Smooth muscle cell (in vitro differentiated cells): ENCODE data around the gene ITGB2. TPM values are rescaled to one million over a fixed set of nuclear protein-coding genes. Genes with fewer than 3 reads are reported as not detected.

Source experiments
- DNase-seq: peaks from one replicate; lab custom pipeline; 2025; ENCODE audit not compliant: unreplicated experiment; lab: John Stamatoyannopoulos, UW
- H2AFZ ChIP-seq: fragments of 200-600 bp; sonication (generic); 2 replicates; pipeline ENCODE4 v1.6.0; 2016; ENCODE audit warnings: antibody characterized with exemption, low read depth, mild to moderate bottlenecking
- H3F3A ChIP-seq: fragments of 200-600 bp; sonication (generic); 2 replicates; pipeline ENCODE4 v1.6.0; 2017; ENCODE audit warnings: antibody characterized with exemption, low read depth
- H3K27ac ChIP-seq: fragments of 200-600 bp; sonication (generic); 2 replicates; pipeline ENCODE4 v1.5.1; 2016; ENCODE audit warnings: low read depth, mild to moderate bottlenecking
- H3K27me3 ChIP-seq: fragments of 200-600 bp; sonication (generic); 2 replicates; pipeline ENCODE4 v1.6.1; 2016; ENCODE audit warnings: low read depth, mild to moderate bottlenecking
- H3K36me3 ChIP-seq: fragments of 200-600 bp; sonication (generic); 2 replicates; pipeline ENCODE4 v1.5.1; 2016; ENCODE audit warnings: low read depth
- H3K4me1 ChIP-seq: fragments of 200-600 bp; sonication (generic); 2 replicates; pipeline ENCODE4 v1.5.1; 2016; ENCODE audit warnings: low read depth
- H3K4me2 ChIP-seq: fragments of 200-600 bp; sonication (generic); 2 replicates; pipeline ENCODE4 v1.6.0; 2016; ENCODE audit warnings: mild to moderate bottlenecking
- H3K4me3 ChIP-seq: fragments of 200-600 bp; sonication (generic); 2 replicates; pipeline ENCODE4 v1.5.1; 2016; ENCODE audit warnings: mild to moderate bottlenecking
- H3K79me2 ChIP-seq: fragments of 200-600 bp; sonication (generic); 2 replicates; pipeline ENCODE4 v1.6.0; 2016; ENCODE audit warnings: low read depth, mild to moderate bottlenecking
- H3K9ac ChIP-seq: fragments of 200-600 bp; sonication (generic); 2 replicates; pipeline ENCODE4 v1.6.0; 2016; ENCODE audit warnings: low read depth
- H3K9me3 ChIP-seq: fragments of 200-600 bp; sonication (generic); replicated peaks from 2 replicates; pipeline ENCODE4 v1.5.1; 2016; ENCODE audit warnings: low read depth
- H4K20me1 ChIP-seq: fragments of 200-600 bp; sonication (generic); 2 replicates; pipeline ENCODE4 v1.6.0; 2016; ENCODE audit warnings: low read depth
- WGBS: methylation state at CpG from one replicate; pipeline ENCODE4 v1.1.7; 2016; ENCODE audit warnings: low lambda C conversion rate; 5-methylcytosine and 5-hydroxymethylcytosine counted together
- polyA plus RNA-seq: library from polyadenylated mRNA; unstranded; fragments of >200 nt; fragmentation: Nextera tagmentation; extraction: Ambion mirVana; gene quantifications from 2 replicates; pipeline ENCODE4 v1.2.1, GENCODE V29; 2016
- total RNA-seq: library from RNA; depleted of rRNA; stranded (reverse); fragments of >200 nt; gene quantifications from 2 replicates; pipeline ENCODE4 v1.2.3, GENCODE V29; 2014
- TF ChIP-seq, protein P1 (sequence below): fragments of 200-600 bp; sonication (generic); IDR thresholded peaks from 2 replicates; pipeline ENCODE4 v1.5.1; 2017; ENCODE audit warnings: borderline replicate concordance, mild to moderate bottlenecking, antibody characterized with exemption; ENCODE audit not compliant: insufficient read depth, poor library complexity, severe bottlenecking

Gene ITGB2
- total and polyA plus RNA-seq, 2 experiments from 2014 or later: 0.18 to 0.86 TPM

DNA sequence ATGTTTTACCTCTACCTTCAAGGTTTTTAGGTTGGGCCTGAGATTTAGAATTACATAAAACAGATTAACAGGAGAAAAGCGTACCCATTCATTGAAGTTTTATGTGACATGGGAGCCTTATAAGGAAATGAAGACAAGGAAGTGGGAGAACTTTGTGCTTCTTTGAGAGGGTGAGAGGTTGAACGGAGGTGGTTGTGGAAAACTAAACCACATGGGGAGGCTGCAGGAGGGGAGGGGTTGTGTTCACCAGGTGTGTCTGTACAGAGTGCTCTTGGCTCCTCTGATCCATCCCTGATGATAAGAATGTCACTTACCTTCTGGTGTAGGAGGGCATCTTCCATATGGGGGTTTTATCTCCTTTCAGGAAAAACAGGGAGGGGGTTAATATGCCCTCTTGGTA, 21.9 kb upstream of the ITGB2 start:
- no peak overlapping the region for H3K27ac ChIP-seq

DNA sequence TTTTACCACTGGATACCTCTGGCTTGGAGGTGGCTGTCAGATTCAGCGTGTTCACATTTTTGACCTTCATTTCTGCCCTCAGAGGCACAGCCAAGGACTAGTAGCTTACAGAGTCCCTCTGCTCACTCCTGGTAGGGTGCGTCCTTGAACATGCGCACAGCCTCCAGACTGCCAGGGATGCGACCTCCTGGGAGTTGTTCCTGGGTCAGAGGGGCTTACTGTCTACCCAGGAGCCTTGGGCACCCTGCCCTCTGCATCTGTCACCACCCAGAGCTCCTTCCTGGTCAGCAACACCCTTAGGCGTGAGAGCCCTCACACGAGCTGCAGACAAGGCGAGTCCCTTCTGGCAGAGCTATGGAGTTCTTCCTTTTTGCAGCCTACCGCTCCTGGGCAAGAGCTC, 20.9 kb upstream of the ITGB2 start:
- Histone ChIP-seq H3K4me3 (no peak overlapping the region), H3K36me3 (no peaks in the 10 kb centered on the region), H4K20me1 (peaks cover 53% of the 10 kb centered on the region), H3F3A (no peaks in the 10 kb centered on the region), H3K9ac (no peak overlapping the region), H3K79me2 (peaks cover 43% of the 10 kb centered on the region), H3K4me2 (no peak overlapping the region), H3K27ac (no peak overlapping the region), H3K27me3 (no peaks in the 10 kb centered on the region), H2AFZ (no peak overlapping the region), H3K9me3 (no peaks in the 10 kb centered on the region), H3K4me1 (peaks cover 12% of the 10 kb centered on the region)
- WGBS: 92% methylated on average over 8 of the region's 8 CpGs
- no peak for DNase-seq
- TF ChIP-seq, protein P1, sequence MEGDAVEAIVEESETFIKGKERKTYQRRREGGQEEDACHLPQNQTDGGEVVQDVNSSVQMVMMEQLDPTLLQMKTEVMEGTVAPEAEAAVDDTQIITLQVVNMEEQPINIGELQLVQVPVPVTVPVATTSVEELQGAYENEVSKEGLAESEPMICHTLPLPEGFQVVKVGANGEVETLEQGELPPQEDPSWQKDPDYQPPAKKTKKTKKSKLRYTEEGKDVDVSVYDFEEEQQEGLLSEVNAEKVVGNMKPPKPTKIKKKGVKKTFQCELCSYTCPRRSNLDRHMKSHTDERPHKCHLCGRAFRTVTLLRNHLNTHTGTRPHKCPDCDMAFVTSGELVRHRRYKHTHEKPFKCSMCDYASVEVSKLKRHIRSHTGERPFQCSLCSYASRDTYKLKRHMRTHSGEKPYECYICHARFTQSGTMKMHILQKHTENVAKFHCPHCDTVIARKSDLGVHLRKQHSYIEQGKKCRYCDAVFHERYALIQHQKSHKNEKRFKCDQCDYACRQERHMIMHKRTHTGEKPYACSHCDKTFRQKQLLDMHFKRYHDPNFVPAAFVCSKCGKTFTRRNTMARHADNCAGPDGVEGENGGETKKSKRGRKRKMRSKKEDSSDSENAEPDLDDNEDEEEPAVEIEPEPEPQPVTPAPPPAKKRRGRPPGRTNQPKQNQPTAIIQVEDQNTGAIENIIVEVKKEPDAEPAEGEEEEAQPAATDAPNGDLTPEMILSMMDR: no peak

More for the DNA sequence above, 21.9 kb upstream of the ITGB2 start:
- H4K20me1 ChIP-seq: peaks cover 63% of the 10 kb centered on the region
- no peak overlapping the region for H3K9ac ChIP-seq
- no peak overlapping the region for H2AFZ ChIP-seq
- H3K4me3 ChIP-seq: no peak overlapping the region
- peaks cover 12% of the 10 kb centered on the region for H3K4me1 ChIP-seq
- peaks cover 45% of the 10 kb centered on the region for H3K79me2 ChIP-seq
- TF ChIP-seq, protein P1: no peak
- no peaks in the 10 kb centered on the region for H3F3A ChIP-seq
- 95% methylated on average over 2 of the region's 2 CpGs for WGBS
- no peak overlapping the region for H3K4me2 ChIP-seq
- no peak for DNase-seq
- no peaks in the 10 kb centered on the region for H3K9me3 ChIP-seq
- no peaks in the 10 kb centered on the region for H3K27me3 ChIP-seq
- no peaks in the 10 kb centered on the region for H3K36me3 ChIP-seq

DNA sequence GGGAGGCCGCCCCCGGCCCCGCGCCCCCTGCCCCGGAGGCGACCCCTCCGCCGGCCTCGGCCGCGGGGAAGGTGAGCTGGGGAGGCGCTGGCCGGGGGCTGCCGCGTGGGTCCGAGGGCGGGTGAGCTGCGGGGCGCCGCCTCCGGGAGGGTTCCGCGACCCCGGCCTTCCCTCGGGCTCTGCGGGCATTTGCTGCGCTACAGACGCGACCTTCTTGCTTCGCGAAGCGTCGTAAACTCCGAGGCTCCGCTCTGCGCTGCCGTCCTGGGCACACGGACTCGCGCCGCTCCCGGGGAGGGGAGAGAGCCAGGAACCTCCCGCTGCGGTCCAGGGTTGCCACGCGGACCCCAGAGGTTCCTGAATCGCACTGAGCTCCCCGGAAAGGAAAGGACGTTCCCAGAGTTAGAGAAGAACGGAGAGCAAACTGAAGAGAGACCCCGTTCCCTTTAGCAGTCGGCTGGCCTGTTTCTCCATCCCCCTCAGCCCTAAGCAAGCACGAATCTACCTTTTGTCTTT, 19.5 kb upstream of the ITGB2 start:
- peak overlapping the region; percentile 89 for H2AFZ ChIP-seq
- H4K20me1 ChIP-seq: peaks cover 39% of the 10 kb centered on the region
- H3K9me3 ChIP-seq: no peaks in the 10 kb centered on the region
- peaks cover 31% of the 10 kb centered on the region for H3K79me2 ChIP-seq
- H3K27ac ChIP-seq: no peak overlapping the region
- H3K4me2 ChIP-seq: peak overlapping the region; percentile 92
- under 1% methylated on average over 29 of the region's 53 CpGs for WGBS
- H3K4me3 ChIP-seq: peak overlapping the region; percentile 73
- H3K9ac ChIP-seq: peak overlapping the region; percentile 54
- no peaks in the 10 kb centered on the region for H3F3A ChIP-seq
- H3K4me1 ChIP-seq: peaks cover 12% of the 10 kb centered on the region
- TF ChIP-seq, protein P1: no peak
- DNase-seq: no peak
- no peaks in the 10 kb centered on the region for H3K27me3 ChIP-seq
- no peaks in the 10 kb centered on the region for H3K36me3 ChIP-seq

DNA sequence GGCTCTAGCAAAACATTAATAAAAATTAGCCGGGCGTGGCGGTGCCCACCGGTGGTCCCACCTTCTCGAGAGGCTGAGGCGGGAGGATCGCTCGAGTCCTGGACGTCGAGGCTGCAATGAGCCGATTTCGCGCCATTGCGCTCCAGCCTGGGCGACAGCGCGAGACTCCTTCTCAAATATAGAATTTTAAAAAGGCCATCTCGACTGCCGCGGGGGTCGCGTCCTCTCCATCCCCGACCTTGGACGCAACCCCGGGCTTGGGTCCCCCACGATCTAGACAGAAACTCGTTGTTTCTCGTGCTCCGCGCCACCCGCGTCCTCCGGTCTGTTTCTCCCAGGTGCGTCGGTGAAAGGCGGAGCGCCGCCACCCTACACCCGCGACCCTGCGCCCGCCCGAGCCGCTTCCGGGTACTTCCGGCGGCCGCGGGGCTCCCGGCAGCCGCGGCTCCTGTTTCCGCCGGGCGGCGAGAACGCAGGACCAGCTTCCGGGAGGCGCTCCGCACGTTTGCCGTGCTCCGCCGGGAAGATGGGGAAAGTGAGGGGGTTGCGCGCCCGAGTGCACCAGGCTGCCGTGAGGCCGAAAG, 18.9 kb upstream of the ITGB2 start, which contains the start of gene SLX9:
TSS of gene SLX9 (plus strand) at position 498 of the 584 bp plus-strand sequence. CDS start at position 527, 29 bp downstream.
- H3K4me2 ChIP-seq: peak within 1 kb of the TSS; percentile 92
- peaks cover 12% of the 10 kb centered on the region for H3K4me1 ChIP-seq
- no peak within 1 kb of the TSS for H3K27ac ChIP-seq
- no peaks in the 10 kb centered on the region for H3F3A ChIP-seq
- TF ChIP-seq, protein P1: no peak
- 3% methylated on average over 66 of the region's 69 CpGs for WGBS
- H3K9ac ChIP-seq: peak within 1 kb of the TSS; percentile 54
- H3K36me3 ChIP-seq: no peaks in the 10 kb centered on the region
- H4K20me1 ChIP-seq: peaks cover 36% of the 10 kb centered on the region
- H3K9me3 ChIP-seq: no peaks in the 10 kb centered on the region
- no peaks in the 10 kb centered on the region for H3K27me3 ChIP-seq
- peaks cover 31% of the 10 kb centered on the region for H3K79me2 ChIP-seq
- peak within 1 kb of the TSS; percentile 89 for H2AFZ ChIP-seq
- H3K4me3 ChIP-seq: peak within 1 kb of the TSS; percentile 73
- DNase-seq: no peak
